Measurements from ENCODE around the gene GSTM4.

- TF ChIP-seq POLR2A (IDR thresholded peaks at IDR 0.05) (no peak), CTCF (IDR thresholded peaks at IDR 0.05) (no peak)
These were observed 29.1 kb upstream of the GSTM4 start for GRCh38 chr1:109626682-109627408.
